HG02763 (cell line): ENCODE data around the gene CDKN2B.
A peak's percentile ranks its signal among the peaks of the same experiment; 100 is the strongest.

ENCODE experiments used
- ATAC-seq: cut with Tn5 transposase; IDR thresholded peaks from one replicate; pipeline ENCODE4 v1.9.1; 2021; ENCODE audit warnings: mild to moderate bottlenecking, moderate library complexity; ENCODE audit not compliant: unreplicated experiment

CDKN2B gene

GRCh38 chr9:22035591-22036011, 26.5 kb upstream of the CDKN2B start:
- no peak for ATAC-seq

GRCh38 chr9:22033012-22033630, 24.0 kb upstream of the CDKN2B start:
- no peak for ATAC-seq

- ATAC-seq, result no peak
These were observed 22.7 kb upstream of the CDKN2B start for GRCh38 chr9:22031655-22032411.

GRCh38 chr9:22030101-22030598, 21.0 kb upstream of the CDKN2B start:
- ATAC-seq, result no peak

GRCh38 chr9:22029231-22029630, 20.1 kb upstream of the CDKN2B start:
- ATAC-seq, result no peak

GRCh38 chr9:22028394-22028793, 19.3 kb upstream of the CDKN2B start:
- ATAC-seq, result no peak

GRCh38 chr9:22026696-22027095, 17.6 kb upstream of the CDKN2B start:
- ATAC-seq, result no peak

GRCh38 chr9:22022396-22022795, 13.3 kb upstream of the CDKN2B start:
- ATAC-seq, result no peak

GRCh38 chr9:22010866-22011625, 1.9 kb upstream of the CDKN2B start:
- no peak for ATAC-seq

- peak; percentile 44 for ATAC-seq
These were observed 382 bp upstream of the CDKN2B start for GRCh38 chr9:22009506-22009867.

- no peak for ATAC-seq
These were observed 755 bp downstream of the CDKN2B start for GRCh38 chr9:22008384-22008716.

GRCh38 chr9:22005702-22006606, 3.2 kb downstream of the CDKN2B start:
- ATAC-seq, result no peak

GRCh38 chr9:22005021-22005701, 3.9 kb downstream of the CDKN2B start:
- no peak for ATAC-seq

- ATAC-seq, result no peak
These were observed 7.1 kb downstream of the CDKN2B start for GRCh38 chr9:22002038-22002437.

- ATAC-seq, result no peak
These were observed 11.1 kb downstream of the CDKN2B start for GRCh38 chr9:21998026-21998425.

- ATAC-seq, result no peak
These were observed 11.6 kb downstream of the CDKN2B start for GRCh38 chr9:21997480-21997879.

- ATAC-seq, result no peak
These were observed 12.2 kb downstream of the CDKN2B start for GRCh38 chr9:21996858-21997257.

GRCh38 chr9:21996438-21996837, 12.7 kb downstream of the CDKN2B start:
- no peak for ATAC-seq

GRCh38 chr9:21995666-21996398, 13.3 kb downstream of the CDKN2B start:
- no peak for ATAC-seq
